HG02885 (cell line): ENCODE measurements around the gene IFNL1.
"Not testable (repeated sequence)": the region's sequence is repeated elsewhere in the genome, so short reads cannot be mapped to it uniquely, and the experiment has no call there.

Experiments
- ATAC-seq: cut with Tn5 transposase; IDR thresholded peaks from one replicate; pipeline ENCODE4 v1.9.1; 2021; ENCODE audit warnings: mild to moderate bottlenecking; ENCODE audit not compliant: unreplicated experiment, poor library complexity

IFNL1 gene

DNA sequence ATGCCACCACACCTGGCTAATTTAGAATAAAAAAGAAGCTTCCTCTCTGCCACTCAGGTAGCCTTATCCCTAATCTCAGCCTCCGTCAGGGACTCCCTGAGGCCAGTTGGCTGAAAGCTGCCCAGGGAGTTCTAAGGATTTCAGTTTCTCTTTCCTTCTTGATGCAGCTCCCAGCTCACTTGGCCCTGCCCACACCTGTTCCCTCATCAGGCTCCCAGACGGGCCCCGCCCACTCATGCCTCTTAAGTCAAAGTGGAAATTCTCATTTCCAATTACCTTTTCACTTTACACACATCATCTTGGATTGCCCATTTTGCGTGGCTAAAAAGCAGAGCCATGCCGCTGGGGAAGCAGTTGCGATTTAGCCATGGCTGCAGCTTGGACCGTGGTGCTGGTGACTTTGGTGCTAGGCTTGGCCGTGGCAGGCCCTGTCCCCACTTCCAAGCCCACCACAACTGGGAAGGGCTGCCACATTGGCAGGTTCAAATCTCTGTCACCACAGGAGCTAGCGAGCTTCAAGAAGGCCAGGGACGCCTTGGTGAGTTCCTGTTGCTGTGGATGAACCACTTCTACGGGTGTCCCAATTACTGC is at the start of gene IFNL1:
Gene IFNL1, plus strand, starts transcription at position 353 of the 591 bp plus-strand sequence. Its CDS starts 15 bp downstream, at position 368.
- ATAC-seq = no peak

DNA sequence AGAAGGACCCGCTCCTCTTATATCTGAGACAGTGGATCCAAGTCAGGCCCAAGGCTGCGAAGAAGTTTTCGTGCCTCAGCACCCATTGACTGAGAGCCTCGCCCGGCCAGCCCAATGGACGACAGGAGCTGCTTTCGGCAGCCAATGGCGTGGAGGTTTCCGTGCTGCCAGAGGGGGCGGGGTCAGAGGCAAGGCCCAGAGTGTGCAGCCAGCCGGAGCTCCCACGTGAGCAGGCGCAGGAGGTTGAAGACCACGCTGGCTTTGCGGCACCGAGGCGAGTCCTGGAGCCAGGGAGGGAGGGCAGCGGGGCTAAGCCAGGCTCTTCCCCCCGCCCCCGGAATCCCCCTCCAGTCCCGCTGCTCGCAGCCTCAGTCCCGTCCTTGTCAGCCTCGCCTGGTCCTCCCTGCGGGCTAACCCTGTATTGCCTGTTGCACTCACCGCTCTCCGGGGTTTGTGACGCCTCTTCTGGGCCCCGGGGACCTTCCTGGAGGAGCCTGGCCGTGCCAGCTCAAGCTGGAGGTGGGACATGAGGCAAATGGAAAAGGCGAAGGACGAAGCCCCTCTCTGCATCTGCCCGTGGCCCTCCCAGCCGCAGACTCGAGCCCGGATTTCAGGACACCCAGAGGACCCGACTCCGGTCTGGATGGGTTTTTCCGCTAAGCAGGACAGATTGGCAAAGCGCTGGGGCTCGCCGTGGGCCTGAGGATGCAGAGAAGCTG is 49.1 kb upstream of the IFNL1 start:
- no peak for ATAC-seq

DNA sequence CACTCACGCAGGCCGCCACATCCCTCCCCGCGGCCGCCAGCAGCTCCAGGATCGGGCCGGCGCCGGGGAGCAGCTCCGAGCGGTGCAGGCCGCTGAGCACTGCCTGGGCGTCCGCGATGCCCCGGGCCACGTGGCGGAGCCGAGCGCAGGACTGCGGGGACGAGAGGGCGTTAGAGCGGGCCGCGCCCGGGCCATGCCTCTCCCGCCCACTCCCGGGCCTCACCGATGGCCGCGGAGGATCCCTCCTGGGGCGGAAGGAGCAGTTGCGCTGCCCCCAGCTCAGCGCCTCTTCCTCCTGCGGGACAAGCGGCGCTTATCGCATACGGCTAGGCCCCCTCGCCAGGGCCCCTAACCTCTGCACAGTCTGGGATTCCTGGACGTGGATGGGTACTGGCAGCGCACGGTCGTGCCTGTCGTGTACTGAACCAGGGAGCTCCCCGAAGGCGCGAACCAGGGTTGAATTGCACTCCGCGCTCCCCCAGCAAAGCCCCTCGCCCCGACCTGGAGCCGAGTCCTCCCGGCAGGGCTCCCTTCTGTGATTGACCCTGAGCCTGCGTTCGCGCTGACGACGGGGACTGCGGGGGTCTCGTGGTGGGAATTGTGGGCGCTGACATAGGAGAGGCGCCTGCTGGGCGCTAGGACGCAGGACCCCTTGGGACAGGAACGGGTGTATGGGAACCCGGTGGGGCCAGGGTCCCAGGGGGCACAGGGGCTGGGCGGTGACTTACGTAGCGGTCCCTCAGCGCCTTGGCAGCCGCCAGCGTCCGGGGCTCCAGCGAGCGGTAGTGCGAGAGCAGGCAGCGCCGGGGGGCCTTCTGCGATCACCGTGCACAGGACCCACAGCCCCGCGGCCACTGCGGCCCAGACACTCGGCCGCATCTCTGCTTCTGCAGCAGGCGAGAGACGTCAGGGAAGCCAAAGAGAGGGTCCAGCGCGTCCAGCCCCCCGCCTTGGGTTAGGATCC is 48.2 kb upstream of the IFNL1 start:
- ATAC-seq = no peak

DNA sequence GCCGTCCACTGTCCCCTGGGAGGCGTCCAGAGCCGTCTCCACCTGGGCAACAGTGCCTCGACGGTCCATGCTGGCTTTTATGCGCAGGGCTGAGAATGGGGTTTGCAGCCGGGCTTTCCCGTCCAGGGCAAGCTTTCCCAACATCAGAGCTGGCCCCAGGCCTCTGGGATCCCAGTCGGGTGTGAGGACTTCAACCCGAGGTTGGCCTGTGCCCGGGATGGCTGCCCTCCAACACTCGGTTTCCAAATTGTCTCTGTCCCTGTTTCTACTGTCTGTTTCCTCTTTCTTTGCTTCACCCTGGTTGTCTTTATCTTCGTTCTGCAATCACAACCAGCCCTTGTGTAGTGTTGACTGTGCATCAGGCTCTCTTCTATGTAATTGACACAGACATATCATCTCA is 47.4 kb upstream of the IFNL1 start, which contains the start of gene IFNL4:
Gene IFNL4, minus strand, starts transcription at position 51 of the 400 bp plus-strand sequence.
- ATAC-seq = no peak

DNA sequence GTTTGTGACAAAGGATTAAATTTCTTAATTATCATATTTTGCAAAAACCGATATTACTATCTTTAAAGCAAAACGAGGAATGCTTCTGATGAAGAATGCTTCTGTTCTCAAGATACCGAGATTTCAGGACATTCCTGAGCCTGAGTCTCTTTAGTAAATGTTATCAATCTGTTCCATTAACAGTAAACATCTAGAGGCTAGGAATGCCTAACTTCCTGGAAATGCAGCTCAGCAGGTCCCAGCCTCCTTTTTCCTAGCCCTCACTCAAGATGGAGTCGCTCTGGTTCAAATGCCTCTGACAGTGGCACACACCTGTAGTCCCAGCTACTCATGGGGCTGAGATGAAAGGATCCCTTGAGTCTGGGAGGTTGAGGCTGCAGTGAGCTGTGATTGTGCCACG is 45.1 kb upstream of the IFNL1 start:
- no peak for ATAC-seq

DNA sequence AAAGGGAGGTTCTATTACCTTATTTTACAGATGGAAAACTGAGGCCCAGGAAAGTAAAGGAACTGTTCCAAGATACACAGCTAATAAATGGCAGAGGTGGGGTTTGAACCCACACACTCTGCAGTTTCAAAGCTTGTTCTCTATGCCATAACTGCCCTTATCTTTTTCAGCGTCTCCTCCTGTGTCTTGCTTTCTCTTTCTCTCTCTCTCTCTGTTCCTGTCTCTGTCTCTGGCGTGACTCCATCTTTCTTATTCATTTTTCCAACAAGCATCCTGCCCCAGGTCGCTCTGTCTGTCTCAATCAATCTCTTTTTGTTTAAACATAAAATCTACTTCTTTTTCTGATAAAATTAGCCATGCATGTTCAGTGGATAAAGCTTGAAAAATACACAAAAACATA is 44.4 kb upstream of the IFNL1 start:
- no peak for ATAC-seq

DNA sequence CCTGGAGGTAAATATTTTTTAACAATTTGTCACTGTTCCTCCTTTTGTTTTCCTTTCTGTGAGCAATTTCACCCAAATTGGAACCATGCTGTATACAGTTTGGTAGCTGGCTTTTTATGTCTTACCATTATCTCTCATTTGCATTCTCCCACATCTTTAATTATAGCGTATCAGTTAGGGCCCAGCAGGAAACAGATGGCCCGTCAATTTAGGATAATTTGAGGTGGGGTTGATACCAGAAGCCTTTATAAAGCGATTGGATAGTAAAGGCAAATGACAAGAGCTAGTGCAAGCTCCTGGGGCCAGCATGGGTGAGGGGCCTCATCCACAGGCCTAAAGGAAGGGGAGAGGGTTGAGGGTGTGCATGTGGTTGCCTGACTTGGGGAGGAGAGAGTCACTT is 43.7 kb upstream of the IFNL1 start:
- ATAC-seq = no peak

DNA sequence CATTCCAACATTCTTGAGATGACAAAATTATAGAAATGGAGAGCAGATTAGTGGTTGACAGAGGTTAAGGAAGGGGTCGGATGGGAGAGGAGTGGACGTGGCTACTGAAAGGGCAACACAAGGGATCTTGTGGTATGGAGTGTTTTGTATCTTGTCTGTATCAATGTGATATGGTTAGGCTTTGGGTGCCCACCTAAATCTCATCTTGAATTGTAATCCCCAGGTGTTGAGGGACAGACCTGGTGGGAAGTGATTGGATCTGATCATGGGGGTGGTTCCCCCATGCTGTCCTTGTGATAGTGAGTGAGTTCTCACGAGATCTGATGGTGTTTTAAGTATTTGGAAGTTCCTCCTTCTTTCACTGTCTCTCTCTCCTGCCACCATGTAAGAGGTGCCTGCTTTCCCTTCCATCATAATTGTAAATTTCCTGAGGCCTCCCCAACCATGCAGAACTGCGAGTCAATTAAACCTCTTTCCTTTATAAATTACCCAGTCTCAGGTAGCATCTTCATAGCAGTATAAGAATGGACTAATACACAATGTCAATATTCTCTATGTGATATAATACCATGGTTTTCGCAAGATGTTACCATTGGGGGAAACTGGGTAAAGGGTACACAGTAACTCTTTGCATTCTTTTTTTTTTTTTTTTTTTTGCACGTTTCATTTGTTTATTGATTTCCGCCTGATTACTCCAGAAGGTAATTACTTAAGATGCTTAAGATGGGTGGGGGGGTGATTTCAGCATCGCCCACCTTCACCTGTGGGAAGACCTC is 42.6 kb upstream of the IFNL1 start:
- ATAC-seq = no peak

DNA sequence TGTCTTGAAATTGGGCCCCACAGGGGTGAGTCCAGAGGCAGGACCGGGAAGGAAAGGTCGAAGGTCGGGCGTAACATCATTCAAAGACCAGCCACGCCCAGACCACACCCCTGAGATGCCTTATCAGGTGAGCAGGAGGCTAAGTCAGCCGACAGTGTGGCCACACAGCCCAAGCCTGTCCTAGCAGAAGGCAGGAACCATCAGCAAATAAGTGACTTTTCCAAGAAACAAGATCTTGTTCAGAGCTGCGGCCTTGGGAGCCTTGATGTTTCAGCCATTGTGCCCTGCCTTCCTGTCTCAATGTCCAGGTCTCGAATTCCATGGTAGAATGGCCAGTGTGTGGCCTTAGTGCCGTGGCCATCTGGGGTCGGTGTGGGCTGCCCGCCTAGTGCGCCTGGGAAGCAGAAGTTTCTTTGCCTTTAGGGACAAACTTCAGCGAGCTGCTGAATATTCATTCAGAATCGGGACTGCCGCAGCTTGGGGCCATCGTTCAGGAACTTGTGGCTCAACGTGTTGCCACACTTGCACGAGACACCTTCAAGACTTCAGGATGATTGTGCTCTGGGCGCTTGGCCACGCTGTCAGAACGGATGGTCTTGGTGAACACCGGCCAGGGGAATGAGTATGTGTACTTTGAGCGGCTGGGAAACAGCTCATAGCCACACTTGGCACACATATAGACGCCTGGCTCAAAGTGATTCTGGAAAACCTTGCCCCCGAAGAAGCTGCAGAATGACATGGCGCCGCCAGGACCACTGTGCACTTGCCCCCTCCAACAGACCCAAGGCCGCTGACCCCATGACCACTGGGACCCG is 41.5 kb upstream of the IFNL1 start:
- ATAC-seq = no peak

DNA sequence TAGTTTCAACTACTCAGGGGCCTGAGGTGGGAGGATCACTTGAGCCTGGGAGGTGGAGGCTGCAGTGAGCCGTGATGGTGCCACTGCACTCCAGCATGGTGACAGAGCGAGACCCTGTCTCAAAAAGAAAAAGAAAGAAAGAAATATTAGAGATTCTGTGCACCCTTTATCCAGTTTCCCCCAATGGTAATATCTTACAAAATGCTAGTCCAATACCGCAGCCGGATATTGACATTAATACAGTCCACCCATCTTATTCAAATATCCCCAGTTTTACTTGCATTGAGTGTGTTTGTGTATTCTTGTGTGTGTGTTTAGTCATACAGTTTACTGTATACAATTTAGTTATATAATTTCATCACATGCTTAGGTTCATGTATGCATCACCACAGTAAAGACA is 39.0 kb upstream of the IFNL1 start:
- no peak for ATAC-seq

DNA sequence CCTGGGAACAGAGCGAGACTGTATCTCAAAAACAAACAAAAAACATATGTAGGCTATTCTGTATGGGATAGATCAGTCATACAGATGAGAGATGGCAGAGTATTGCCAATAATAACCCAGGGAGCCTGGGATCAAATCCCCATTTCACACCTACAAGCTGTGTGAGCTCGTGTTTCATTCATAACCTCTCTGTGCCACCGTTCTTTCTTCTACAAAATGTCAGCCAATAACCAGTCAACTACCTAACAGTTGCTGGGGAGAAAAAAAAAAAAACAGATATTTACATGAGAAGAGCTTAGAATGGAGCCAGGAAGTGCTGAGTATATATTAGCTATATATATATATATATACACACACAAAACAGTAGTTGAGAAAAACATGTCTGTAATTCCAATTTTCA is 34.5 kb upstream of the IFNL1 start:
- ATAC-seq = no peak

DNA sequence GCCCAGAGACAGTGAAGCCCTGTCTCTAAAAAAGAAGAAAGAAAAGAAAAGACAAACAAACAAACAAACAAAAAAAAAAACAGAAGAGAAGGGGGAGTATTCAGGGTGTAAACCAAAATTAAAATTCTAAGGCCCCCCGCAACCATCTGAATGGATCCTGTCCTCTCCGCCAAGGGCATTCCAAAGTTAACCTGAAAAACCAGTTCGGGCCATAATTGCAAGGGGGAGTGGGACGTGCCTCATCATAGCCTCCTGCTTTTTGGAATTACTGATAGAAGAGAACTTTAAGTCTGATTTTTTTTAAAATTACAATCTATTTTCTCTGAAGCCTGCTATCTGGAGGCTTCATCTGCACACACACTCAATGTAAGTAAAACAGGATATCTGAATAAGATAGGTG is 33.7 kb upstream of the IFNL1 start:
- no peak for ATAC-seq

DNA sequence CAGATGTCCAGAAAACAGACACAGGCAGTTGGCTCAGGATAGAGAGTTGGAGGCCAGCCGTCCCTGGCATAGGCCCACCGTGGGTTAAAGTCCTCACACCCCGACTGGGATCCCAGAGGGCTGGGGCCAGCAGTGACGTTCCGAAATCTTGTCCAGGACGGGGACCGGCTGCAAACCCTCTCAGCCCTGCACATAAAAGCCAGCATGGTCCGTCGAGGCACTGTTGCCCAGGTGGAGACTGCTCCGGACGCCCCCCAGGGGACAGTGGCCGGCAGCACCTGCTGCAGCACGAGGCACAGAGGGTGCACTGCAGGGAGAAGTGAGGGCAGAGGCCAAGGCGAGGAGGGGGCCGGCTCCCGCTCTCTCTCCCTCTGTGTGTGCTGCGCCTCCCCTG is 32.3 kb upstream of the IFNL1 start:
- ATAC-seq = no peak

DNA sequence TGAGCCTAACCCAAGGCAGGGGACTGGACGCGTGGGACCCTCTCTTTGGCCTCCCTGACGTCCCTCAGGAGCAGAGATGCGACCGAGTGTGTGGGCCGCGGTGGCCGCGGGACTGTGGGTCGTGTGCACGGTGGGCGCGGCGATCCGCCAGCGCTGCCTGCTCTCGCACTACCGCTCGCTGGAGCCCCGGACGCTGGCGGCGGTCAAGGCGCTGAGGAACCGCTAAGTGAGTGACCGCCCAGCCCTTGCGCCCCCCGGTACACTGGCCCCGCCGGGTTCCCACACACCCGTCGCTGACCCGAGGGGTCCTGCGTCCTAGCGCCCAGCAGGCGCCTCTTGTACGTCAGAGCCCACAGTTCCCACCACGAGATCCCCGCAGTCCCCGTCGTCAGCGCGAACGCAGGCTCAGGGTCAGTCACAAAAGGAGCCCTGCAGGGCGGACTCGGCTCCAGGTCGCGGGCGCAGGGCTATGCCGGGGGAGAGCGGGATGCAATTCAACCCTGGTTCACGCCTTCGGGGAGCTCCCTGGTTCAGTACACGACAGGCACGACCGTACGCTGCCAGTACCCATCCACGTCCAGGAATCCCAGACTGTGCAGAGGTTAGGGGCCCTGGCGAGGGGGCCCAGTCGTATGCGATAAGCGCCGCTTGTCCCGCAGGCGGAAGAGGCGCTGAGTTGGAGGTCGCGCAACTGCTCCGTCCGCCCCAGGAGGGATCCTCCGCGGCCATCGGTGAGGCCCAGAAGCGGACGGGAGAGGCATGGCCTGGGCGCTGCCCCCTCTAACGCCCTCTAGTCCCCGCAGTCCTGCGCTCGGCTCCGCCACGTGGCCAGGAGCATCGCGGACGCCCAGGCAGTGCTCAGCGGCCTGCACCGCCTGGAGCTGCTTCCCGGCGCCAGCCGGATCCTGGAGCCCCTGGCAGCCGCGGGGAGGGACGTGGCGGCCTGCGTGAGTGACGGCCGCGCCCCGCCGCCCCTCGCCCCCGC is 31.6 kb upstream of the IFNL1 start:
- ATAC-seq = no peak

DNA sequence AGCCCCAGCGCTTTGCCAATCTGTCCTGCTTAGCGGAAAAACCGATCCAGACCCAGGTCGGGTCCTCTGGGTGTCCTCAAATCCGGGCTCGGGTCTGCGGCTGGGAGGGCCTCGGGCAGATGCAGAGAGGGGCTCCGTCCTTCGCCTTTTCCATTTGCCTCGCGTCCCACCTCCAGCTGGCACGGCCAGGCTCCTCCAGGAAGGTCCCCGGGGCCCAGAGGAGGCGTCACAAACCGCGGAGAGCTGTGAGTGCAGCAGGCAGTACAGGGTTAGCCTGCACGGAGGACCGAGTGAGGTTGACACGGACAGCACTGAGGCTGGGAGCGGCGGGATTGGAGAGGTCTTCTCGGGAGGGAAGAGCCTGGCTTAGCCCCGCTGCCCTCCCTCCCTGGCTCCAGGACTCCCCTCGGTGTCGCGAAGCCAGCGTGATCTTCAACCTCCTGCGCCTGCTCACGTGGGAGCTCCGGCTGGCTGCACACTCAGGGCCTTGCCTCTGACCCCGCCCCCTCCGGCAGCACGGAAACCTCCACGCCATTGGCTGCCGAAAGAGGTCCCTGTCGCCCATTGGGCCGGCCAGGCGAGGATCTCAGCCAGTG is 30.8 kb upstream of the IFNL1 start:
- ATAC-seq = no peak

DNA sequence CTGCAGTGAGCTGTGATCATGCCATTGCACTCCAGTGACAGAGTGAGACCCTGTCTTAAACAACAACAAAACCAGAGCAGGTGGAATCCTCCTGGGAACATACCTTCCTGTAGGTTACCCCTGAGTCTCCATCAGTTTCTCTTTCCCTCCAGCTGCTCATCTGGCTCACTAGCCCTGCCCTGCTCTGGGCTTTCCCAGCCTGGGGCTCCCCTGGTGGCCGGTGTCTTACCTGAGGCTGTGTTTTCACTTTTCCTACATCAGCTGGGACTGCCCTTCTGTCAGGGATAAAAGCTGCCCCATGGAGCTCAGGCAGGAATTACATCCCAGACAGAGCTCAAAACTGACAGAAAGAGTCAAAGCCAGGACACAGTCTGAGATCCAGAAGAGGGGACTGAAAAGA is 28.1 kb upstream of the IFNL1 start, which contains the start of gene IFNL2:
Gene IFNL2, plus strand, starts transcription at position 312 of the 400 bp plus-strand sequence. CDS start 173 bp downstream, outside the sequence.
- ATAC-seq = not testable (repeated sequence)

DNA sequence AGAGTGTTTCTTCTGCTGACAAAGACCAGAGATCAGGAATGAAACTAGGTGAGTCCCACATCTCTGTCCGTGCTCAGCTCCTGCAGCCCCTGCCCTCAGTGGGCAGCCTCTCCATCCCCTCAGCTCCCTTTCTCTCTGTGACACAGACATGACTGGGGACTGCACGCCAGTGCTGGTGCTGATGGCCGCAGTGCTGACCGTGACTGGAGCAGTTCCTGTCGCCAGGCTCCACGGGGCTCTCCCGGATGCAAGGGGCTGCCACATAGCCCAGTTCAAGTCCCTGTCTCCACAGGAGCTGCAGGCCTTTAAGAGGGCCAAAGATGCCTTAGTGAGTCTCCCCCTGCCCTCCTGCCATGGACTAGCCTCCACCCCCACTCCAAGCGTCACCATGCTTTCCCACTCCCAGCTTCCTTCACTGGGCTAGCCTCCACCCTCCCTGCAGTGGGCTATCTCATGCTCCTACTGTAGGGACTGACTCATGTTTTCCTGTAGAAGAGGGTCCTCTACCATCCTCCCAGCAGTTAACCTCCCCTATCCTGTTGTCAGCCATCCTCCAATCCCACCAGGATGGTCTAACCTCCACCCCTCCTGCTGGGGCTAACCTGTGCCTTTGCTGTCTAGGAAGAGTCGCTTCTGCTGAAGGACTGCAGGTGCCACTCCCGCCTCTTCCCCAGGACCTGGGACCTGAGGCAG is 27.5 kb upstream of the IFNL1 start:
- not testable (repeated sequence) for ATAC-seq
